Left ventricle myocardium inferior (tissue), 1 donor: ENCODE measurements around the gene SLC25A27. TPM values are rescaled to one million over a fixed set of nuclear protein-coding genes. Genes with fewer than 3 reads are reported as not detected.

ENCODE experiments used
- DNase-seq: peaks from one replicate; pipeline ENCODE4 v3.0.0-alpha.2; 2020
- H3K27ac ChIP-seq: fragments of 200-600 bp; replicated peaks from 2 replicates; pipeline ENCODE4 v1.8.0; 2021
- H3K27me3 ChIP-seq: fragments of 200-600 bp; 2 replicates; pipeline ENCODE4 v1.8.0; 2021; ENCODE audit warnings: low read depth
- H3K36me3 ChIP-seq: fragments of 200-600 bp; 2 replicates; pipeline ENCODE4 v1.8.0; 2021
- H3K4me1 ChIP-seq: fragments of 200-600 bp; 2 replicates; pipeline ENCODE4 v1.8.0; 2021
- H3K4me3 ChIP-seq: fragments of 200-600 bp; 2 replicates; pipeline ENCODE4 v1.8.0; 2021; ENCODE audit warnings: mild to moderate bottlenecking, moderate library complexity
- H3K9me3 ChIP-seq: fragments of 200-600 bp; replicated peaks from 2 replicates; pipeline ENCODE4 v1.8.0; 2021
- intact Hi-C: fragments of 100-400 bp; cut with micrococcal nuclease; formaldehyde crosslinking; loops from one replicate; pipeline ENCODE4 v1.11.0; 2022
- total RNA-seq: library from RNA; stranded (reverse); fragmentation: NEBNext Ultra II Directional; extraction: Animal tissue kit (Norgen Biotek cat#: 25700); gene quantifications from one replicate; pipeline ENCODE4 v1.2.1, GENCODE V29; 2021
- TF ChIP-seq, protein P1 (sequence below): fragments of 200-600 bp; IDR thresholded peaks from 2 replicates; pipeline ENCODE4 v1.8.0; 2021; ENCODE audit warnings: antibody characterized with exemption, mild to moderate bottlenecking, borderline replicate concordance
- donor health status: DM: no; HTN: yes; CAD: no; lungs with severe emphysema.

Gene SLC25A27
- total RNA-seq, 1 donor from 2014 or later, result 18.6 TPM

DNA sequence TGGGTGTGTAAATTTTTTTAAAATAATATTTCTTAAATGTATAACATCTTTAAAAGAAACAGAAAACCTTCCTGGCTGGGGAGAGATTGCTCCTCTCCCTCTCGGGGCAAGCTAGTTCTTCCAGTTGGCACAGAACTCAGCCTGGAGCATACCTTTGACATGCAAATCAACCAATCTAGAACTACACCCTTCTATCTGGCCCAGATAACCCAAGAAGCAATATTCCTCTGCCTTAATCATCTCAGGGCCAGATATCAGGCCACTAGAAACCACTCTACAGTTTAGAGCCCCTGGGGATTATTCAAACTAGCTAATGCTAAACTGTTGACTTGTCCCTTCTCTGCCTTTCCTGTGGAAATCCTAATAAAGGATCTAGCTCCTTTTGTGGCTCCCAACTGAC is 34.0 kb upstream of the SLC25A27 start:
- H3K36me3 ChIP-seq, result peaks cover 4% of the 10 kb centered on the region
- peaks cover 8% of the 10 kb centered on the region for H3K9me3 ChIP-seq
- intact Hi-C loops, result no loop called here
- DNase-seq, result no peak
- H3K4me1 ChIP-seq, result no peaks in the 10 kb centered on the region
- no peaks in the 10 kb centered on the region for H3K27me3 ChIP-seq
- TF ChIP-seq, protein P1, sequence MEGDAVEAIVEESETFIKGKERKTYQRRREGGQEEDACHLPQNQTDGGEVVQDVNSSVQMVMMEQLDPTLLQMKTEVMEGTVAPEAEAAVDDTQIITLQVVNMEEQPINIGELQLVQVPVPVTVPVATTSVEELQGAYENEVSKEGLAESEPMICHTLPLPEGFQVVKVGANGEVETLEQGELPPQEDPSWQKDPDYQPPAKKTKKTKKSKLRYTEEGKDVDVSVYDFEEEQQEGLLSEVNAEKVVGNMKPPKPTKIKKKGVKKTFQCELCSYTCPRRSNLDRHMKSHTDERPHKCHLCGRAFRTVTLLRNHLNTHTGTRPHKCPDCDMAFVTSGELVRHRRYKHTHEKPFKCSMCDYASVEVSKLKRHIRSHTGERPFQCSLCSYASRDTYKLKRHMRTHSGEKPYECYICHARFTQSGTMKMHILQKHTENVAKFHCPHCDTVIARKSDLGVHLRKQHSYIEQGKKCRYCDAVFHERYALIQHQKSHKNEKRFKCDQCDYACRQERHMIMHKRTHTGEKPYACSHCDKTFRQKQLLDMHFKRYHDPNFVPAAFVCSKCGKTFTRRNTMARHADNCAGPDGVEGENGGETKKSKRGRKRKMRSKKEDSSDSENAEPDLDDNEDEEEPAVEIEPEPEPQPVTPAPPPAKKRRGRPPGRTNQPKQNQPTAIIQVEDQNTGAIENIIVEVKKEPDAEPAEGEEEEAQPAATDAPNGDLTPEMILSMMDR, result no peak
- H3K27ac ChIP-seq, result no peak overlapping the region
- no peak overlapping the region for H3K4me3 ChIP-seq

DNA sequence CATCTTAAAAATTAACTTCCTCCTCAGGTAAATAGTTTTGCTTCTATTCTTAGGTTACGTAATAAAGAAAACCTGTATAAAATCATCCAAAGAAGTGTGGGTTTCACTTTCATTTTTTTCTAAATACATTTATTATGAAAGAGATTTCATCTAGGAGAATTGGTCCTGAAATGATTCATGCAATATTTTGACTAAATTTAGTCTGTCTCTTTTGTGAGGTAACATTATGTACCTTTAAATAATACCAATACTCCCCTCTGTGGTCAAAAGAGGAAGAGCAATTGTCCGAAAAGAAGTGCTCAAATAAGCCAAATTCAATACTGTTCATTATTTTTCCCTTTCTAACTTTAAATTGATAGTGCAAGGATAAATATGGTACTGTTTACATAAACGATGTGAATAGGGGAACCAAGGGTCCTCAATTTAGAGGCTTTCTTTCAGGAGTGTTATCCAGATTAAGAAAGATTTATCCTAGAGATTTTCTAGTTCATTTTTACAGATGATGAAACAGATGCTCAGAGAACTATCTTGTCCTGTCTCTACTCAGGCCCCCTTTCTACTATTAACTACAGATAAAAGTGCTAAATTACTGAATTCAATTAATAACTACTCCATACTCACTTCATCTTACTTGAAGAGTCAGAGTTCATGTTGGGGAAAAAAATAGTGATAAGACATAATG is 26.4 kb upstream of the SLC25A27 start:
- peaks cover 18% of the 10 kb centered on the region for H3K4me1 ChIP-seq
- DNase-seq, result no peak
- H3K36me3 ChIP-seq, result peaks cover 3% of the 10 kb centered on the region
- peak overlapping the region; percentile 1 for H3K27ac ChIP-seq
- intact Hi-C loops, result loop anchor here (5.0 kb wide), 1 partner anchor 204 kb away; no protein-coding TSS in a partner anchor
- no peak overlapping the region for H3K4me3 ChIP-seq
- TF ChIP-seq, protein P1, result peak; percentile 75
- H3K9me3 ChIP-seq, result peaks cover 4% of the 10 kb centered on the region
- no peaks in the 10 kb centered on the region for H3K27me3 ChIP-seq

DNA sequence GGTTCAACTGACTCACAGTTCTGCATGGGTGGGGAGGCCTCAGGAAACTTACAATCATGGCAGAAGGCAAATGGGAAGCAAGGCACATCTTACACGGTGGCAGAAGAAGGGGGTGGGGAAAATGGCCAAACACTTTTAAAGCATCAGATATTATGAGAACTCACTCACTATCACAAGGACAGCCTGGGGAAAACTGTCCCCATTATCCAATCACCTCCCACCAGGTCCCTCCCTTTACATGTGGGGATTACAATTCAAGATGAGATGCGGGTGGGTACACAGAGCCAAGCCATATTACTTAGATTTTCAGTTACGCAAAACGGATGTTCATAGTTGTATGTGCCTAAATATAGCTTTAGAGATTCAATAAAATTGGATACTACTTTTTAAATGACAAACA is 25.8 kb upstream of the SLC25A27 start:
- Histone ChIP-seq H3K4me3 (no peak overlapping the region), H3K27ac (no peak overlapping the region), H3K27me3 (no peaks in the 10 kb centered on the region), H3K9me3 (no peaks in the 10 kb centered on the region), H3K36me3 (no peaks in the 10 kb centered on the region), H3K4me1 (peaks cover 18% of the 10 kb centered on the region)
- DNase-seq, result no peak
- TF ChIP-seq, protein P1, result no peak
- intact Hi-C loops, result loop anchor here (5.0 kb wide), 1 partner anchor 205 kb away; no protein-coding TSS in a partner anchor

DNA sequence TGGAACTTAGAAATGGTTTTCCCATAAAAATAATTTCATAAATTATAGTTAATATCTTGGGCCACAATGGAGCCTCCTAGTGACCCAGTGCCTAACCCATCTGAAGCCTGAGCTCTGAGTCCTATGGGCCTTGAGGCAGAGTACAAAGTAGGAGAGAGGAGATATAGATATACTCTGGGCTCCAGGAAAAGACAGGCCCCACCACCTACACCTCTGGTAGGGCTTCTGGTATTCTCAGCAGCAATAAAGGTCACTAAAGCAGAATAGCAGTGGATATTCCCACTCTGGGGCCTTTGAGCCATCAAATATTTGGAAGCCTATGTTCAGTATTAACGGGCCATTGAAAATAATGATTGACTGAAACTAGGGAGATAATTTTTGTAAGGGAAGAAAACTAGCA is 24.3 kb upstream of the SLC25A27 start:
- Histone ChIP-seq H3K4me1 (peaks cover 18% of the 10 kb centered on the region), H3K27ac (no peak overlapping the region), H3K4me3 (no peak overlapping the region), H3K27me3 (no peaks in the 10 kb centered on the region), H3K9me3 (no peaks in the 10 kb centered on the region), H3K36me3 (no peaks in the 10 kb centered on the region)
- intact Hi-C loops, result loop anchor here (5.0 kb wide), 1 partner anchor 206 kb away; no protein-coding TSS in a partner anchor
- TF ChIP-seq, protein P1, result no peak
- DNase-seq, result no peak

DNA sequence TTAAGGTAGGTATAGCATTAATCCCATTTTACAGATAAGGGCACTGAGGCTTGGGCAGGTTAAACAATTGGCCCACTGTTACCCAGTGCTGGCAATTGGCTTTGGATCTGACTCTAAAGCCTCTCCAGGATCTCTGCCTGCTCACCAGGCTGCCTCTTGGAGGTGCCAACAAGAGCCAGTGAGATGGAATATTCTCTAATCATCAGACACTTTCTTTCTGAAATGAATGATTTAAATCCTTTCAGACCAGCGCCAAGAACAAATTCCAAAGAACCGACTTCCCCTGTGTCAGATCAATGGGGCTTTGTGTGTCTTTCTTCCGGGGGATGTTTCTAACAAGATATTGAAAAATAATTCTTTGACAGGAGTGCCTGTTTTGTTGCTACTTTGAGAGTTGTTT is 23.8 kb upstream of the SLC25A27 start:
- Histone ChIP-seq H3K9me3 (no peaks in the 10 kb centered on the region), H3K4me3 (no peak overlapping the region), H3K4me1 (peaks cover 18% of the 10 kb centered on the region), H3K27ac (no peak overlapping the region), H3K36me3 (no peaks in the 10 kb centered on the region), H3K27me3 (no peaks in the 10 kb centered on the region)
- TF ChIP-seq, protein P1, result no peak
- DNase-seq, result no peak
- intact Hi-C loops, result loop anchor here (5.0 kb wide), 1 partner anchor 207 kb away; no protein-coding TSS in a partner anchor
